Fibroblast of skin of scalp (primary cell): ENCODE results near the gene BLACAT1. TPM values are rescaled to one million over a fixed set of nuclear protein-coding genes. Genes with fewer than 3 reads are reported as not detected.

Experiments used
- DNase-seq: peaks from one replicate; pipeline ENCODE4 v3.0.0-alpha.2; 2013
- polyA plus RNA-seq, 2 experiments: library from polyadenylated mRNA; unstranded; fragments of 120-200 nt; gene quantifications; one replicate each; pipeline ENCODE4 v1.2.1, GENCODE V29; 2013; ENCODE audit not compliant: insufficient read length in 2 of 2

Gene BLACAT1
- polyA plus RNA-seq (2013, experiment 1 of 2; ENCODE audit: insufficient read length): not detected
- not detected for polyA plus RNA-seq (2013, experiment 2 of 2; ENCODE audit: insufficient read length)

DNA sequence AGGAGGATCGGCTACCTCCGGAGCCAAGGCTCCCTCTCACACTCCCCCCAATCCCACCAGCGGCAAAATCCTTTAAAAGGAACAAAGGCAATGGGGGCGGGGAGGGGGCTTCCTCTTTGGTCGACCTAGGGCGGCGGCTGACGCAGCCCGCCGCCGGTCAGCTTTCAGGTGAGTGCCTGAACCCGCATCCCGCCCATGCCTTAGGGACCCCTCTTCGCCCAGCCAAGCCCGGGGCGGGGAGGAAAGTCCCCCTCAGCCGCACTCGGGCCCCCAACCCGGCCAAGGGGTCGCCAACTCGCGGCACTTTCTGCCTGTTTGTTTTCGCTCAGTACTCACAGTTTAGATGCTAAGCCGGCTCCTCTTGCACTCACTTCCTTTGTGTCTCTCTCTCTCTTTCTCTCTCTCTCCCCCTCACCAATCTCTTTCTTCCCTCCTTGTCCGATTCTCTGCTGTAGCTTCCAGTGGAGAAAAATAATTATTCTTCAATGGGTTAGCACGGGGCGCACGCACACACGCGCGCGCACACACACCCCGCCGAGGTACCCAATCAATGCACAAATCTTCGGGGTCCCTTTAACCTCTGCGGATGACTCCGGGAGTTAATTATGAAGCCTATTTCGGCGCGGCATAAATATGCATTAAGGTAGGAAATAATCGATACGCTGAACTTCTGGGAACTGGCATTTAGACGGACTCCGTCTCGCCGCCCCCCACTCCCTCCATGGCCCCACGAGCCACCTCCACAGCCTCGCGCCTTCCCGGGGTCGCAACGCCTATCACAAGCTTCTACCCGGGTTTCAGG is at the start of gene BLACAT1:
TSS of gene BLACAT1 (minus strand) at position 465 of the 802 bp plus-strand sequence.
- DNase-seq: no peak

DNA sequence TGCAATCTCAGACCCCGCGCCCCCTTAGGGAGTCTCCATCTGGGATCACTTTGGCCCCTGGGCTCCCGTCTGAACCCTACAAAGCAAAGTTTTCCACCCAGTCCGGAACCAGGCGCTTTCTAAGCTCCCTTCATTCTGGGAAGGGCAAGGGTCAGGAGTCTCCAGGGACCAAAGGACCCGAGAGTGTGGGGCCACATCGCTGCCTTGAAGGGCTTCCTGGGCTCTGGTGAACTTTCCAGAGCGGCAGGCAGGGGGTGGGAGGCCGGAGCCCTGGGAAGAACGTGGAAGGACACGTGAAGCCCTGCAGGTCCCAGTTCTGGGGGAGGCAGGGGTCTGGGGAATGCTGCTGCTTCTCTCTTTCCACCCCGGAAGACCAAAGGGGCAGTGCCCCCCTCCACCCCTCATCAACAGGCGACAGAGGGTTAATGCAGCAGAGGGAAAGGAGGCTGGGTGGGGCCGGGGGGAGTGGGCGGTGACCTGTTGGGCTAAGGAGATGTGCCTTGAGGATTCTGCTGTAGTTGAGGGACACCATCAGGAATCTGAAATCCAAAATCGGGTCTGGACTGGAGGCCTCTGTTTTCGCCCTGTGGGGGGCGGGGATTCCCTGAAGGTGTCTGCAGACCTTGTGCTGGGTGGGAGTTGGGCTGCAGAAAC is 49.4 kb upstream of the BLACAT1 start:
- DNase-seq: no peak

DNA sequence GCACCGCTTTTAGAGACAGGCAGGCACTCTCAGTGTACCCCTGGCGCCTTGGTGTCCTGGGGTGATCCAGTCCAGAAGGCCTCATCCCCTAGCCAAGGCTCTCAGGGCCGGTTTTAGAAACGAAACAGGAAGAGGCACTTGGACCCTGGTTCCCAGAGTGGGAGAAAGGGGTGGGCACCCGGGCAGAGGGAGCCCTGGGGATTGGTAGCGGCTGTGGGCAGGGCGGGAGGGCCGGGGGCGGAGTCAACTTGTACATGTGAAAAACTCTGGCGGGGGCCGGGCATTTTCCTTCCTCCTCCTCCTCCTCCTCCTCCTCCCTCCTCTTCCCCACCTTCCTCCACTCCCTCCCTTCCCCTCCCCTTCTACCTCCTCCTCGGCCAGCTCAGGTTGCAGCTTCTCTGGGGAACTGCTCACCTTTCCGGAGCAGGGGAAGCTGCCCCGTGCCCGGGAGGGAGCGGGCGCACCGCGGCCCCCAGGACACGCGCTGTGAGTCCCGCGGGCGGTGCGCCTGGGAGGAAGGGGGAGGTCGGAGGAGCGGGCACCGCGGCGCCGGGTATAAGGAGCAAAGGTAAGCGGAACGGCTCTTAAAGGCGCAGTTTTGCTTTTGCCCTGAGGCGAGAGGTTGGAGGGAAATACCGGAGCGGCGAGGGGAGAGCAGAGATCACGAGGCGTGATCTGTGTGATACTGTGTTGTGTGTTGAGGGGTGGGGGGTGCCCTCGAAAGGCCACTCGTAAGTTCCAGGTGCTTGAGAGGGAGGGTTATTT is 48.6 kb upstream of the BLACAT1 start, which contains the start of gene CDK18:
TSS of gene CDK18 (plus strand) at position 359 of the 765 bp plus-strand sequence. CDS start 18,499 bp downstream, outside the sequence.
- peak; percentile 38 for DNase-seq

DNA sequence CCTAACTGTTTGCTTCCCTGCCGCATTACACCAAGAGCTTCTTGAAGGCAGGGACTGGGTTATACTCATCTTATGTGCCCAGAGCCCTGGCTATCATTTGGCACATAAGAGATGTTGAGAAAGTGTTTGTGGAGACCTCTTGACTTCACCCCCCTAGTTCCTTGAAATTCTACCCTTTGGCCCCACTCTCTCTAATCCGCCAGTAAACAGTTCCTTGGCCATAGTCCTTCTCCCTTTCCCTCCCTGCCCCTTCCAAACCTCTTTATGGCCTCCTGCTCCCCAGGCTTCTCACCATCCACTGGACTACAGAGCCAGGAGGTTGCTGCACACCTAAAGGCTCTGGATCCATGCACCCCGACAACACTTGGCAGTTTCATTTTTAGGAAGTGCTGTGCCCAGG is 47.1 kb upstream of the BLACAT1 start:
- no peak for DNase-seq

DNA sequence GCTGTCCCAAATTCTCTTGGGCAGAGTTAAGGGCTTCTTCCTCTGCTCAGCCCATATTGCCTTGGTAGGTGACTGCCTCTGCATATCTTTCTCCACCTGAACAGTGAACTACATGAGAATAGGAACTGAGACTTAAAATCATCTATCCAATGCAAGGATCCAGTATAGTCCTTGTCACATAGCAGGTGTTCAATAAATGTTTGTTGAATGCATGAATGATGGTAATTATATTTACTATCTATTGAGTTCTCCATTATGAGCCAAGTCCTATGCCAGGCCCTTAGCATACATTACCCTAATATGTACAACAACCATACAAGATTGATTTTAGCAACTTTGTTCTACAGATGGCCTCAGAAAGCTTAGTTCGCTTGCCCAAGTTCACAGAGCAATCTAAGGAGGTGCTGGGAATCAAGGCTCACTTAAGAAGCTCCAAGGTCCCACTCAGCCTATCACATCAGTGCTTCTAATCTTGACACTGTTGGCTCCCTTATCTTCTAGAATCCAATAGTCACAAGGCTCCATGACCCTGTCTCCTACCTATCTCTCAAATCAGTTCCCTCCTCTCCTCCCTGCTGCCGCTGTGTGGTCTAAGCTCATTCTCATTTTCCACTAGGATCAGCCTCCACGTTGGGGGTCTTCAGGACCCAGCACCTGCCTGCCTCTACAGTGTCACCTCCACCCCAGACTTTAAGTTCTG is 46.4 kb upstream of the BLACAT1 start:
- DNase-seq: no peak

DNA sequence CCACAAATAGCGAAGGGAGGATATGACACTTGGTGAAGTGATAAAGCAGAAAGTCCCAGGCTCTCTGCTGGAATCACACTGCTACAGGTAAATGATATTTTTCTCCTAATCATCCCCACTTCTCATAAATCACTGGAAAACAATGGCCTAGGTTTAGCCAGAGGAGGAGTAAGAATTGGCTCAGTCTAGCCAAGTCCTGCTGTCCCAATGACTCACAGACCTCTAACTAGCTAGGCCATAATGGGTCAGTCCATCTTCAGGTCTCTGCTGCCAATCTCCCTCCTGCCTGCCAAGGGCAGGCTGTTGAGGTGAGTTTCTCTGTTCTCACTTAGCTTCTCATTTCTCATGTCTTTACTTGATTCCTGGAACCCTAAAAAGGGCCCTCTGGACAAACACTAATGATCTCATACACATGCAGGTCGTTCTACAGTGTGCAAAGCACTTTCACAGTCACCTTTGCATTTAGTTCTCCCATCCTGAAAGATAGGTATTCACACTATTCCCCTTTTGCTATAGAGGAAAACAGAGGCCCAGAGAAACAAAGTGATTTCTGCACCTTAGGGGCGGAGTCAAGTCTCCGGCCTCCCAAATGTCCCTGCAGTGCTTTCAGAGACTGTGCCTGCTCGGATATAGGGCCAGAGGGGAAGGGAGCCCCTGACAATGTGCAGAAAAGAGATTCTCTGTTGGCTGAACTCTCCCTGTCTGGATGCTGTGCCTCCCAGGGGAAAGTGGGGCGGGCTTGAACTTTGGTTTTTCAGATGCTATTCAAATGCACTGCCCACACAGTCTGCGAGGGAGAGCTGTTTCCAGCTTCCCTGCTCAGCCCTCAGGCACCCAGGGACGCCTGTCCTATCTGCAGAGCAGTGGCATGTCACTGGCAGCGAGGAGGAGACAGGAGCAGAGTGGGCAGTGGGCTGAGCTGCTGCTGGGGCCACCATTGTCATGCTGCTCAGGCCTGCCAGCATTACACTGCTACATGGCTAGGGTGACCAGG is 44.7 kb upstream of the BLACAT1 start:
- no peak for DNase-seq

DNA sequence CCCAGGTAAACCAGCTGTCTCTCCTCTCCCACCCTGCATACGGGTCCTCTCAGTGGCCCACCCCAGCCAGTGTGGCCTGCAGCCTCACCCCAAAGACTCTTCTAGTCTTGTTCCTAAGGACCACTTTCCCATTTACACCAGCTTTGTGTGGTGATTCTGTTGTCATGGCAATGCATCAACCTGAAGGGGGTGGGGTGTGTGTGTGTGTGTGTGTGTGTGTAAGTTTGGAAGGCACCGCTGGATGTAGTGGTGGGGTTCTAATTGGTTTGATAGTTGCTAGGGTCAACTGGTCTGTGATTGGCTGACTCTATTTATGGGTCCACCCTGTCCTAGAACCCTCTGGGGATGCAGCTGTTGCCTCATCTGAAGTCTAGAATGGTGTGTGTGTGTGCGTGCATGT is 43.9 kb upstream of the BLACAT1 start:
- DNase-seq: no peak

DNA sequence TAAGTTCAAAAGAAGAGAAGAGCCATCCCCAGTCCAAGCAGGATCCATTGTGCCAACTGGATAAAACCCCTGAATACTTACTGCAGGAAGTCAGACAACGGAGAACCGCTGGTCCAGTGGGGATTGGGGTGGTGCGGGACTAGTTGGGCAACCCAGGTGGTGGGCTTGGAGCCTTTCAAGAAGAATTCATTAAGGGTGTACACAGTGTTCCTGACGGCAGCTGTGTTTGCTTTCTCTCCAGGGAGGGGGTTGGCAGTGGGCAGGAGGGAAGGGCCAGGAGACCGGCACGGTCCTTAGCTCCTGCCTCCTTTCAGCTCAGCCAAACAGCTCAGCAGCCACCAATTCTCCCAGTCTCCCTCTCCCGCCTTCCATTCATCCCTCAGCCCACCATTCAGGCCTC is 41.5 kb upstream of the BLACAT1 start:
- DNase-seq: no peak

DNA sequence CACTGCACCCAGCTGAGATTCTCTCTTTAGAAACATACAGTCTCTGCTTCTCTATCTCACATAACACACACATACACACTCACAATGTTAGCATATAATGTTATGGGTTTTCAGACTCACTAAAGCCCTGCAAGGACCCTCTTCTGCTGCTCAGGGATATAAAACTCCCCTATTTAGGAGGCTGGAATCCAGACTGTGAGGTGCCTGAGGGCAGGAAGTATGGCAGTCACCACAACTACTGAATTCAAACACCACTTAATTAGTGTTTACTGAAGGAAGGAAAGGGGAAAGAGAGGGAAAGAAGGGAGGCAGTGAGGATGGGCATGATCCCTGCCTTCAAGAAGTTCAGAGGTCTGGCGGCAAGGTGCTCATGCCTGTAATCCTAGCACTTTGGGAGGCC is 40.8 kb upstream of the BLACAT1 start:
- no peak for DNase-seq

DNA sequence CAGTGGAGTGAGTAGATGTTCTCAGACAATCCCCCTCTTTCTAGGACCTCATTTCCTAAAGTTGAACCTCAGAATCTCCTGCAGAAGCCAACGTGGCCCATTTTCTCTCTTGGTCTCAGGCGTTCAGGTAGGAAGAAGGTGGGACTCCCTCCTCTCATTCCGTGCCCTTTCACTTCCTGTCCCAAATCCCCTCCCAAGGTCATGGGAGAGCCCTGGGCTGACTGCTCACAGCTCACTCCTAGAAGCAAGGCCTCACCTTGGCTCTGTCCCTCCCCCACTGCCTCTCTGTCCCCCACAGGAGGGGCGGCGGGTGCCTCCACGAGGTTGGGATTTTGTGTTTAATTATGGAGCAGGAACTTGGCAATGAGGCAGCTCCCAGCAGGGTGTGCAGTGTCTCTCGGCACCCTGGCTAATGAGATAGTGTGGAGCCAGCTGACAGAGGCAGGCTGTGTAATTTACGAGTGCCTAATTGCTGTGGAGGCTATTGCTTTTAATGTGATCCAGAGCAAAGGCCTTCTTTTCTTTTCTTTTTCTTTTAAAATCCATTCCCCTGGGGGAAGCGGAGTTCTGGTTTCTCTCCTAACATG is 39.5 kb upstream of the BLACAT1 start:
- no peak for DNase-seq

DNA sequence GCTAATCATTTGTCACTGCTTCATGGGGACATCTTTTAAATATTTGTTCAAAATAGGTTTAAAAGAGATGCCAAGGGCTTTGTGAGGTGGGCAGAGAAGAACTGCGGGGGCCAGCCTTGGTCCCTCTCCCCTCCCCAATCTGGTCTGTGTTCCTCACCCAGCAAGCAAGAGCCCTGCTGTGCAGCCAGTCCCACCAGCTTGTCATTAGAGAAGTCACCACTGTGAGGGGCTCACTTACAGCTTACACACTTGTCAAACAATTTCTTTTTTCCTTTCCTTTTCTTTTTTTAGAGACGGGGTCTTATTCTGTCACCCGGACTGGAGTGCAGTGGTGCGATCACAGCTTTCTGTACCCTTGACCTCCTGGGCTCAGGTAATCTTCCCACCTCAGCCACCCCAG is 38.3 kb upstream of the BLACAT1 start:
- DNase-seq: no peak

DNA sequence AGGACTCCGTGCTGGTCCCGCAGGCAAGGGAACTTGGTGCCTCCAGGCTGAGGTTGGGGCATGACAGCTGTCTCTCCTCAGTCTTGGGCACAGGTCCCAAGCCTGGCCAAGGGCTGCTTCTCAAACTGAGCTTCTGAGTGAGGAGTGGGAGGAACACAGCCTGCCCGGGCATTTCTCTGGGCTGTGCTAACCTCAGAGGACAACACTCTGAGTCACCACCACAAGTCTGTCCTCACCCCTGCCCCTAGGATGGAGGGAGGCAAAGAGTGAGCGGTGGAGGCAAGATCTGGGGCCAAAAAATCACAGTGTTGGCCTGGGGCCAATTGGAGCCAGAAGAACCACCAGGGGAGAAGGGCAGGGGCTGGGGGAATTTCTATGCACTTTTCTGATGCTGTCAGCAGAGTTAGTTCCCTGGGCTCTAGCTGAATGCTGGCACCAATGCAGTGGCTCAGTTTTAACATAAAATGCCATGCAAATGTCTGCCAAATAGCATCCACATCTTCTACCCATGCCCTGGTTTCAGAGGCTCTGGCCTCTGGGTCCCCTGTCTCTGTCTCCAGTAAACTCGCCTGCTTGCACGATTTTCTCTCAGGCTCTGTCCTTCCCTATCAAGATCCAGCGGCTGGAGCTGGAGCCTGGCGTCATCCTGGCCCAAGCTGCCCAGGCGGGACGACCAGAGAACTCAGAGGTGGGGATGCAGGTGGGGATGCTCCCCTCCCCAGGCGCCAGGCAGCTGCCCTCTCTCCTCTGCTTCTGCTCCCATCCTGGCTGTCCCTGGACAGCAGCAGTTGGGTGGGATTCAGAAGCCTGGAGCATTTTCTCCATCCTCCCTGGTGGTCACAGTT is 37.6 kb upstream of the BLACAT1 start:
- DNase-seq: peak; percentile 67

DNA sequence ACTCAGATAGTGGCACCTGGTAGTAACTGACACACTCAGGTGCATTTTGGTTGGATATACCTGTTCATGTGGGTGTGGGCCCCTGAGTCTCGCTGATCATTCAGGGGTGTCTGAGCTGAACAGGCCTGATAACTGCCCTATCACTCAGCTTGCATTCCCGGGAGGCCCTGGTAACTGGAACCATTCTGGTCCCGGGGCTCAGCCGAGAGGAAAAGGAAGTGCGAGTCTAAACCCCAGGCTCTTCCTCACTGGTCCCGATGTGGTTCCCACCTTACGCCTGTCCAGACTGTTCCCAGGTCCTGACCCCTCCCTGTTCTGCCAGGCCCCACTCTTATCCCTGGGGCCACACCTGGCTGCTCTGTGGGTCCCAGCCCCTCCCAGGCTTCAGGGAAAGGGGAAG is 36.9 kb upstream of the BLACAT1 start:
- DNase-seq: no peak

DNA sequence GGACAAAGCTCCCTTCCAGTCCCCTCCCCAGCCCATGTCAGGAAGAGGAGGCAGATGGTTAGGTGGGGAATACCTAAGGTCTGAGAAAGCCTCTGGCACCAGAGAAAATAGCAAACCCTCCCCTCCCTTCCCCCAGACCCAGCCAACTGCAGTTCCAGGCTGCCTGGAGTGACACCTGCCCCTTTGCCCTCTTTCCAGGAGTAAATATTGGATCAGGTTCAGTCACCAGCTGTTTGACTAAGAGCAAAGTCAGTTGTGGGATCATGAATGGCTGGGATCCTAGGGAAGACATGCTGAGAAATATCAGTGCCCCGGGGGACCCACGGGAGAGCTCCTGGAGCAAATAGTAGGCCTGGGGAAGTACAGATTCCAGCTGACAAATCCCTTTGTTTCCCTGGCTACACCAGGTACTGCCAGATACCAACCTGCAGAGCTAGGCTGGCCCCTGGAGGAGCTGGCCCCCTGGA is 36.4 kb upstream of the BLACAT1 start:
- DNase-seq: no peak

DNA sequence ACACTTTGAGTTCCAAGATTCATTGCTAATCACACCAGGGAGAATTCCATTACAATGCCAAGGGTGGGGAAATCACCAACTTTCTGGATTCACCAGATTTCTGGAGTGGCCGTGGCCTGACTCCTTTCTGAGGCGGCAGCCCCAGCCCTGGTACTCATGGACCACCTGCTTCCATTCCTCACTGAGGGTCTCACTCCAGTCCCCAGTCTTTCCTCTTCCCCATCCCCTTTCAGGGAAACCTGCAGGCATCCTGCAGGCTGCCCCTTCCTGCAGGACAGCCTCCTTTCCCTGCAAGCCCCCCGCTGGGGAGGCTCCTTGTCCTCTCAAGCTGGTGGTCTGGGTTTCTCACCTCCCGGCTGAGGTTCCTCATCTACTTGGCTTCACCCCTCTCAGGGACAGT is 35.9 kb upstream of the BLACAT1 start:
- no peak for DNase-seq

DNA sequence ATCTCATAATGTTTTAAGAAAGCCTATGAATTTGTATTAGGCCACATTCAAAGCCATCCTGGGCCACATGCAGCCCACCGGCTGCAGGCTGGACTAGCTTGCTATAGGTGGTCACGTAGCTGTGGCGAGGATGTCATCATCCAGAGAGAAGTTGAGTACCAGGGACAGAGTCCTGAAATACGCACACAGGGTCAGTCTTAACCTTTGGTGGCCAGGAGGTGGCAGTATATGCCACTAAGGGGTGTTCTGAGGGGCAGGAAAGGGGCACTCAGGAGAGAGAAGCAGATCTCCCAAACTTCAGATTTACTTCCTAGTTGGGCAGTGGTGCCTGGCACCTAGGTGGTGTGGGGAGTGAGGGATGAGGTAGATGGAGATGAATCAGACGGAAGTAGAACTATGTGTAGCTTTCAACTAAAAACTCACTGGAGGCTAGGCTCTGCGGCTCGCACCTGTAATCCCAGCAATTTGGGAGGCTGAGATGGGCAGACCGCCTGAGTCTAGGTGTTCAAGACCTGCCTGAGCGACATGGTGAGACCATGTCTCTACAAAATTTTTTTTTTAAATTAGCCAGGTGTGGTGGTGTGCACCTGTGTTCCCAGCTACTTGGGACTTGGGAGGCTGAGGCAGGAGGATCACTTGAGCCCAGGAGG is 32.4 kb upstream of the BLACAT1 start:
- DNase-seq: peak; percentile 61

DNA sequence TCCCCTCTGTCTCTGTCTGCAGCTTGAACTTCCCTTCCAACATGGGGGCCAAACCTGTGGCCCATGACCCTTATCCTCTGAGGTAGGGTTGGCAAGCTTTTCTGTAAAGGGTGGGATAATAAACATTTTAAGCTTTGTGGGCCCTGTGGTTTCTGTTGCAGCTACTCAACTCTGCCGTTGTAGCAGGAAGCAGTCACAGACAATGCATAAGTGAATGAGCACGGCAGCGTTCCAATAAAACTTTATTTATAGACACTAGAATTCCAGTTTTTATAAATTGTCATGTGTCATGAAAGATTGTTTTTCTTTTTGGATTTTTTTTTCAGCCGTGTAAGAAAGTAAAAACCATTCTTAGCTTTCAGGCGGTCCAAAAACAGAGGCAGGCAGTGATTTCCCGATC is 30.4 kb upstream of the BLACAT1 start:
- DNase-seq: no peak

DNA sequence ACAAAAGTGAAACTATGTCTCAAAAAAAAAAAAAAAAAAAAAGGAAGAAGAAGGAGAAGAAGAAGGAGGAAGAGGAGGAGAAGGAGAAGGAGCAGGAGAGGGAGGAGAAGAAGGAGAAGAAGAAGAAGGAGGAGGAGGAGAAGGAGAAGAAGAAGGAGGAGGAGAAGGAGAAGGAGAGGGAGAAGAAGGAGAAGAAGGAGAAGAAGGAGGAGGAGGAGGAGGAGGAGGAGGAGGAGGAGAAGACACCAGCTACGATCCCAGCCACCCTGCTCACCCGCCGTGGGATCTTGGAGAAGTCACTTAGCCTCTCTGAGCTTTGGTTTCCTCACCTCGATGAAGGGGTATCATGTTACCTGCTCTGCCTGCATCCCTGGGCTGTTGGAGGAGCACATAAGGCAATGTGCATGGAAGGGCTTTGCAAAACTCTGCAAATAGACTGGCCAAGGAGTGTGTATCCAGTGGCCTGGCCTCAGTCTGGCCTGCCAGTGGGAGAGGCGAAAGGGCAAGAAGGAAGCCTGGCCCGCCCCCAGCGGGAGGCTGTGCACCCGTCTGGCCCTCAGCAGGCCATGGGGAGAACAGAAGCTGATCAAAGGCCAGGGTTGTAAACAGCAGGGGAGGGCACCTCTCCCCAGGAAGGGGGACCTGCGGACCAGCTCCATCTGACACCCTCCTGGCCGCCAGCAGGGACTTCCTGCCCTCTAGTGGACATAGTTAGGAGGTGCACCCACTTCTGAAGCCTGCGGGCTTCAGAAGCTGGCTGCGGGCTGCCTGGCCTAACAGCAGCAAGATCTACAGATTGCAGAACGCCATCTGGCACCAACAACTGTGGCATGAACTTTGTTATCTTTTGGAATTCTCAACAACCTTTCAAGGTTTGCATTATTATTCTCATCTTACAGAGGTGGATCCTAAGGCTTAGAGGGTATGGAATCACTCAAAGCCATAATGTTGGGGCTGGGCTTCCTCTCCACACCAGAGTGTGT is 29.4 kb upstream of the BLACAT1 start:
- DNase-seq: peak; percentile 60
